K562 (cell line): ENCODE measurements around the gene RERE. TPM values are rescaled to one million over a fixed set of nuclear protein-coding genes. Genes with fewer than 3 reads are reported as not detected.
A peak's percentile ranks its signal among the peaks of the same experiment; 100 is the strongest.

ENCODE experiments used
- ATAC-seq: fragments of 200-7000 bp; cut with Tn5 transposase; 3 replicates; pipeline ENCODE4 v1.9.1; 2020; ENCODE audit warnings: moderate library complexity
- BruUV-seq: library from RNA; stranded (reverse); fragments of 400-500 nt; replicated peaks from 2 replicates; lab custom pipeline; 2021; lab: Mats Ljungman, UMichigan
- CTCF ChIA-PET: fragments of 300-600 bp; formaldehyde crosslinking; extraction: SDS; loops from one replicate; lab custom pipeline; 2021; ENCODE audit warnings: low intra/inter-chr PET ratio; lab: Yijun Ruan, JAX
- POLR2A ChIA-PET: fragments of 300-600, 350-650 bp; sonication (Branson Sonifier 250); formaldehyde crosslinking; extraction: SDS; loops from one replicate; lab custom pipeline; 2021; ENCODE audit warnings: antibody characterized with exemption, inconsistent platforms; lab: Yijun Ruan, JAX
- DNase-seq, 4 experiments: peaks; one replicate each; pipeline versions ENCODE4 v3.0.0 to v3.0.0-alpha.2; 2011 to 2018; ENCODE audit warnings: low spot score in 3 of 4, mixed read lengths in 3 of 4; ENCODE audit errors: extremely low read depth in 1 of 4
- FAIRE-seq: peaks from 2 replicates; lab custom pipeline; 2011; peaks lifted over from hg19 to GRCh38; lab: Jason Lieb, UNC
- H2AFZ ChIP-seq: 2 replicates; pipeline ENCODE4 v1.6.0; 2011; ENCODE audit warnings: low read depth, low read length, control low read depth, inconsistent platforms
- H3K27ac ChIP-seq: fragments of 200-600 bp; 3 replicates; pipeline ENCODE4 v1.8.0; 2011; ENCODE audit warnings: low read depth, mild to moderate bottlenecking, control low read depth, inconsistent platforms, low read length, moderate library complexity, mixed read lengths; ENCODE audit errors: extremely low read depth
- H3K27me3 ChIP-seq, 2 experiments: fragments of 300-600 bp in 1 of 2; 2 replicates in 1 of 2; 3 replicates in 1 of 2; pipeline versions ENCODE4 v1.6.0 to v1.8.0; 2011; ENCODE audit warnings: inconsistent platforms in 2 of 2, low read length in 2 of 2, mild to moderate bottlenecking in 1 of 2, mixed read lengths in 1 of 2, moderate library complexity in 1 of 2; ENCODE audit not compliant: control insufficient read depth in 2 of 2, insufficient read depth in 2 of 2
- H3K36me3 ChIP-seq: fragments of 300-600 bp; 3 replicates; pipeline ENCODE4 v1.8.0; 2011; ENCODE audit warnings: mild to moderate bottlenecking, low read length, inconsistent platforms; ENCODE audit not compliant: control insufficient read depth, insufficient read depth
- H3K4me1 ChIP-seq, 2 experiments: fragments of 200-600 bp in 1 of 2; replicated peaks in 1 of 2; 2 replicates in 1 of 2; 3 replicates in 1 of 2; pipeline versions ENCODE4 v1.5.1 to v1.8.0; 2011; ENCODE audit warnings: inconsistent platforms in 2 of 2, low read length in 2 of 2, mild to moderate bottlenecking in 1 of 2, mixed read lengths in 1 of 2, moderate library complexity in 1 of 2; ENCODE audit not compliant: control insufficient read depth in 2 of 2, insufficient read depth in 2 of 2
- H3K4me2 ChIP-seq: 2 replicates; pipeline ENCODE4 v1.6.1; 2011; ENCODE audit warnings: low read length, control low read depth, inconsistent platforms, mixed read lengths; ENCODE audit not compliant: insufficient read depth
- H3K4me3 ChIP-seq: fragments of 200-600 bp; sonication (generic), shearing (Covaris generic); 2 replicates; pipeline ENCODE4 v1.5.1; 2016; ENCODE audit warnings: control low read depth, inconsistent platforms
- H3K79me2 ChIP-seq: fragments of 200-600 bp; 3 replicates; pipeline ENCODE4 v1.8.0; 2011; ENCODE audit warnings: low read length, inconsistent platforms; ENCODE audit not compliant: control insufficient read depth, insufficient read depth
- H3K9ac ChIP-seq, 2 experiments: 2 replicates each; pipeline versions ENCODE4 v1.6.0 to v1.6.1; 2011; ENCODE audit warnings: low read depth in 2 of 2, low read length in 2 of 2, control low read depth in 1 of 2, inconsistent platforms in 1 of 2, mild to moderate bottlenecking in 1 of 2, mixed read lengths in 1 of 2; ENCODE audit not compliant: insufficient read depth in 1 of 2
- H3K9me1 ChIP-seq: one replicate; pipeline ENCODE4 v1.6.0; 2011; ENCODE audit warnings: inconsistent platforms, mild to moderate bottlenecking, low read length, moderate library complexity; ENCODE audit not compliant: control insufficient read depth, insufficient read depth
- H3K9me3 ChIP-seq: replicated peaks from 2 replicates; pipeline ENCODE4 v1.5.1; 2011; ENCODE audit warnings: low read depth, low read length, inconsistent platforms; ENCODE audit not compliant: control insufficient read depth, insufficient read depth
- H4K20me1 ChIP-seq: replicated peaks from 2 replicates; pipeline ENCODE4 v1.6.1; 2011; ENCODE audit warnings: low read length, inconsistent platforms, mixed read lengths; ENCODE audit not compliant: control insufficient read depth, insufficient read depth
- BCL6 ChIP-seq: fragments of 250-450 bp; sonication (Bioruptor Pico); IDR thresholded peaks from 2 replicates; pipeline ENCODE4 v1.4.0; 2020
- CBX8 ChIP-seq: fragments of 200-600 bp; sonication (generic); IDR thresholded peaks from 2 replicates; pipeline ENCODE4 v1.6.1; 2012; ENCODE audit warnings: borderline replicate concordance, mixed run types, low read depth, mild to moderate bottlenecking, moderate library complexity, mixed read lengths, low read length, control low read depth, inconsistent platforms; ENCODE audit not compliant: poor library complexity, severe bottlenecking; ENCODE audit errors: extremely low read depth
- CREBBP ChIP-seq: IDR thresholded peaks from one replicate; pipeline ENCODE4 v1.6.1; 2012; ENCODE audit warnings: low read depth, mild to moderate bottlenecking, control low read depth, inconsistent platforms, low read length
- CXXC5 ChIP-seq: fragments of 250-450 bp; sonication (Bioruptor Pico); IDR thresholded peaks from 2 replicates; pipeline ENCODE4 v1.8.0; 2022; ENCODE audit warnings: inconsistent platforms, mild to moderate bottlenecking, moderate library complexity
- WGBS: fragments of 100-300 bp; shearing (Covaris generic); methylation state at CpG from one replicate; pipeline ENCODE4 v1.1.6; 2016; ENCODE audit warnings: low coverage, mixed read lengths; ENCODE audit not compliant: insufficient coverage; ENCODE audit errors: missing lambda C conversion rate; 5-methylcytosine and 5-hydroxymethylcytosine counted together
- in situ Hi-C: fragments of 300-500 bp; cut with MboI; formaldehyde crosslinking; loops from 4 replicates; pipeline ENCODE4 v1.15.0; 2018; ENCODE audit warnings: inconsistent platforms, mixed read lengths
- intact Hi-C: fragments of 100-400 bp; cut with micrococcal nuclease; formaldehyde crosslinking; loops from 2 replicates; pipeline ENCODE4 v1.14.2; 2022
- microRNA-seq: library from miRNA; unstranded; fragments of <30 nt; microRNA quantifications from one replicate; pipeline ENCODE4, GENCODE V29; 2018; ENCODE audit warnings: borderline microRNAs expressed
- polyA plus RNA-seq, 8 experiments: library from polyadenylated mRNA; depleted of rRNA in 4 of 8; stranded (reverse) in 5 of 8; unstranded in 3 of 8; fragments of >200 nt; fragmentation: Nextera tagmentation in 2 of 8; fragmentation: Illumina TruSeq in 1 of 8; extraction: Ambion mirVana in 2 of 8; extraction: Trizol in 1 of 8; gene quantifications; 2 replicates each; pipeline versions ENCODE4 v1.2.1 to v1.2.3, GENCODE V29; 2011 to 2014; ENCODE audit warnings: inconsistent platforms in 1 of 8, missing spikeins in 1 of 8
- small RNA-seq: library from RNA; depleted of rRNA; stranded (forward); fragments of <200 nt; gene quantifications from one replicate; pipeline ENCODE3, GENCODE V24; 2014
- total RNA-seq, 7 experiments: library from RNA; depleted of rRNA in 6 of 7; stranded (reverse); fragments of >200 nt in 6 of 7; fragmentation: Illumina TruSeq in 2 of 7; extraction: Trizol in 2 of 7; gene quantifications; 2 replicates each; pipeline versions ENCODE4 v1.2.1 to v1.2.3, GENCODE V29; 2011 to 2021; ENCODE audit warnings: low replicate concordance in 1 of 7
- TF ChIP-seq, protein P1 (sequence below): sonication (generic); formaldehyde crosslinking; IDR thresholded peaks from 2 replicates; pipeline ENCODE4 v1.8.0; 2023; ENCODE audit warnings: missing genetic modification reagents, mild to moderate bottlenecking, borderline replicate concordance

RERE gene
- total and polyA plus RNA-seq, 9 of the 15 experiments (the other 6 are each of a cell fraction or from before 2014, with no cell fraction given): 3.0 to 51.5 (median 13.4) TPM

DNA sequence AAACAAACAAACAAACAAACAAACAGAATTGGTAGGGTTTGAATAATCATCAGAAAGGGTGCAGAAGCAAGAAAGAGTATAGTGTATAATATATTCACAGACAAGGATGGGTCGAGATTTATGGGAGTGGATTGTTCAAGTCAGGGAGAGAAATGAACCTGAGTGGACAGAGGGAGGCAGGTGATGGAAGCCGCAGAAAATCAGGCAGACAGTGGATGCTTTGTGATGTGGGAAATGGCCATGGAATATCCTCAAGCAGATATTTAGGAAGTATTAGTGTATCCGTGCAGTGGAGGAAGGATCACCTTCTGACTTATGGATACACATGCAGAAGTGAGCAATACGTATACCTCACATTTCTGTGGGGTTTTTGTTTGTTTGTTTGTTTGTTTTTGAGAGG lies 513.6 kb downstream of the RERE start (continued):
- TF ChIP-seq, protein P1, sequence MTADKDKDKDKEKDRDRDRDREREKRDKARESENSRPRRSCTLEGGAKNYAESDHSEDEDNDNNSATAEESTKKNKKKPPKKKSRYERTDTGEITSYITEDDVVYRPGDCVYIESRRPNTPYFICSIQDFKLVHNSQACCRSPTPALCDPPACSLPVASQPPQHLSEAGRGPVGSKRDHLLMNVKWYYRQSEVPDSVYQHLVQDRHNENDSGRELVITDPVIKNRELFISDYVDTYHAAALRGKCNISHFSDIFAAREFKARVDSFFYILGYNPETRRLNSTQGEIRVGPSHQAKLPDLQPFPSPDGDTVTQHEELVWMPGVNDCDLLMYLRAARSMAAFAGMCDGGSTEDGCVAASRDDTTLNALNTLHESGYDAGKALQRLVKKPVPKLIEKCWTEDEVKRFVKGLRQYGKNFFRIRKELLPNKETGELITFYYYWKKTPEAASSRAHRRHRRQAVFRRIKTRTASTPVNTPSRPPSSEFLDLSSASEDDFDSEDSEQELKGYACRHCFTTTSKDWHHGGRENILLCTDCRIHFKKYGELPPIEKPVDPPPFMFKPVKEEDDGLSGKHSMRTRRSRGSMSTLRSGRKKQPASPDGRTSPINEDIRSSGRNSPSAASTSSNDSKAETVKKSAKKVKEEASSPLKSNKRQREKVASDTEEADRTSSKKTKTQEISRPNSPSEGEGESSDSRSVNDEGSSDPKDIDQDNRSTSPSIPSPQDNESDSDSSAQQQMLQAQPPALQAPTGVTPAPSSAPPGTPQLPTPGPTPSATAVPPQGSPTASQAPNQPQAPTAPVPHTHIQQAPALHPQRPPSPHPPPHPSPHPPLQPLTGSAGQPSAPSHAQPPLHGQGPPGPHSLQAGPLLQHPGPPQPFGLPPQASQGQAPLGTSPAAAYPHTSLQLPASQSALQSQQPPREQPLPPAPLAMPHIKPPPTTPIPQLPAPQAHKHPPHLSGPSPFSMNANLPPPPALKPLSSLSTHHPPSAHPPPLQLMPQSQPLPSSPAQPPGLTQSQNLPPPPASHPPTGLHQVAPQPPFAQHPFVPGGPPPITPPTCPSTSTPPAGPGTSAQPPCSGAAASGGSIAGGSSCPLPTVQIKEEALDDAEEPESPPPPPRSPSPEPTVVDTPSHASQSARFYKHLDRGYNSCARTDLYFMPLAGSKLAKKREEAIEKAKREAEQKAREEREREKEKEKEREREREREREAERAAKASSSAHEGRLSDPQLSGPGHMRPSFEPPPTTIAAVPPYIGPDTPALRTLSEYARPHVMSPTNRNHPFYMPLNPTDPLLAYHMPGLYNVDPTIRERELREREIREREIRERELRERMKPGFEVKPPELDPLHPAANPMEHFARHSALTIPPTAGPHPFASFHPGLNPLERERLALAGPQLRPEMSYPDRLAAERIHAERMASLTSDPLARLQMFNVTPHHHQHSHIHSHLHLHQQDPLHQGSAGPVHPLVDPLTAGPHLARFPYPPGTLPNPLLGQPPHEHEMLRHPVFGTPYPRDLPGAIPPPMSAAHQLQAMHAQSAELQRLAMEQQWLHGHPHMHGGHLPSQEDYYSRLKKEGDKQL (CRISPR knock-in tag): no peak
- TF ChIP-seq CREBBP (no peak), BCL6 (CRISPR knock-in tag) (no peak)
- TF ChIP-seq, all 486 proteins: peak for 0

DNA sequence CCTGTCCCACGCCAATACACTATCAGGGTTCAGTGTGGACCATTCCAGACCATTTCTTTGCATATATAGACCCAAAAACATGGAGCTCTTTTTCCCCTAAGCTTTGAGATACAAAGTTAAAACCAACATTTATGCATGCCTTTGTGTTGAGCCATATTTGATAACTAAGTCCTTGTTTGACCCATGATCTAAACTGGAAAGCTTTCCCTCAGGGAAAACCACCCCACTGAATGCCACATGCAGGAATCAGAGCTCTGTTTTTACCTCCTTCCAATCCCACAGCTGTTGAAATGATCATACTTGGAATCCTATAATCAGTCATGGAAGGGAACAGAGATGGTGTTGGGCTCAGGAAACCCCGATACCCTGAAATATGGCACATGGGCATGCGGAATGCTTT lies 514.3 kb downstream of the RERE start:
- Histone ChIP-seq H3K27ac (no peak overlapping the region), H3K9ac (no peak overlapping the region), H3K4me1 (no peaks in the 10 kb centered on the region), H3K79me2 (no peaks in the 10 kb centered on the region), H3K9me3 (no peaks in the 10 kb centered on the region), H3K4me3 (no peak overlapping the region), H2AFZ (no peak overlapping the region), H4K20me1 (no peaks in the 10 kb centered on the region), H3K4me2 (no peak overlapping the region), H3K9me1 (no peaks in the 10 kb centered on the region), H3K27me3 (peaks cover 22 to 33% of the 10 kb centered on the region in 2 experiments), H3K36me3 (no peaks in the 10 kb centered on the region)
- ATAC-seq: no peak
- in situ Hi-C loops (loop anchor here (25.0 kb wide), 1 partner anchor 641 kb away; no protein-coding TSS in a partner anchor), intact Hi-C loops (no loop called here)
- CTCF ChIA-PET: no interaction called here
- POLR2A ChIA-PET: interaction anchor here (0.7 to 1.5 kb wide), 2 partner anchors 251 to 266 kb away, joined by 3 to 6 read pairs; no protein-coding TSS in a partner anchor
- no TSS peak for BruUV-seq
- 27% methylated on average over 3 of the region's 3 CpGs for WGBS
- FAIRE-seq: no peak
- DNase-seq: no peak
- TF ChIP-seq CBX8: peak; percentile 60
- no peak for TF ChIP-seq CXXC5

Small RNAs within 50 kb of the gene (microRNA-seq; reads per million reads assigned to microRNA genes)
- not detected for gene MIR6728

Small RNAs within 50 kb of the gene (small RNA-seq; reads per million reads assigned to genes)
- gene MIR6728 (0.40 reads per million, percentile 11 among the genes with 10 or more reads in this experiment), gene RF00019 (not detected), gene RF00599 (not detected)

Other genes with a start within 250 kb of the RERE start
- gene ENO1, start 61.0 kb upstream of the RERE start, total RNA-seq (2014; rRNA removed): 2,617 and 2,757 TPM in 2 replicates
- 2,118 and 2,410 TPM in 2 replicates for gene ENO1, start 61.0 kb upstream of the RERE start, total RNA-seq (2014; rRNA removed; fragmentation: Illumina TruSeq; extraction: Trizol)
- gene ENO1, start 61.0 kb upstream of the RERE start, total RNA-seq (2015; rRNA removed; fragmentation: Illumina TruSeq; extraction: Trizol): 2,997 and 3,044 TPM in 2 replicates
- gene ENO1, start 61.0 kb upstream of the RERE start, total RNA-seq (2021): 2,642 and 2,717 TPM in 2 replicates
- gene ENO1, start 61.0 kb upstream of the RERE start, polyA plus RNA-seq (2011; rRNA removed): 3,253 and 3,807 TPM in 2 replicates
- 2,868 and 3,193 TPM in 2 replicates for gene ENO1, start 61.0 kb upstream of the RERE start, polyA plus RNA-seq (2014; fragmentation: Illumina TruSeq; extraction: Trizol)
- gene ENO1, start 61.0 kb upstream of the RERE start, polyA plus RNA-seq (2014; fragmentation: Nextera tagmentation; extraction: Ambion mirVana): 1,000 to 10,000 TPM; 6,249 to 7,472 TPM
- 2,249 and 2,310 TPM in 2 replicates for gene ENO1, start 61.0 kb upstream of the RERE start, polyA plus RNA-seq (2014; rRNA removed)
- gene CA6, start 128.2 kb upstream of the RERE start, total RNA-seq (2014; rRNA removed): not detected in 2 replicates
- gene CA6, start 128.2 kb upstream of the RERE start, total RNA-seq (2014; rRNA removed; fragmentation: Illumina TruSeq; extraction: Trizol): not detected in 2 replicates
- gene CA6, start 128.2 kb upstream of the RERE start, total RNA-seq (2015; rRNA removed; fragmentation: Illumina TruSeq; extraction: Trizol): not detected in 2 replicates
- gene CA6, start 128.2 kb upstream of the RERE start, total RNA-seq (2021): not detected in 2 replicates
- not detected in 2 replicates for gene CA6, start 128.2 kb upstream of the RERE start, polyA plus RNA-seq (2011; rRNA removed)
- not detected in 2 replicates for gene CA6, start 128.2 kb upstream of the RERE start, polyA plus RNA-seq (2014; fragmentation: Illumina TruSeq; extraction: Trizol)
- not detected for gene CA6, start 128.2 kb upstream of the RERE start, polyA plus RNA-seq (2014; fragmentation: Nextera tagmentation; extraction: Ambion mirVana)
- not detected in 2 replicates for gene CA6, start 128.2 kb upstream of the RERE start, polyA plus RNA-seq (2014; rRNA removed)
- not detected in 2 replicates for gene SLC2A7, start 208.8 kb upstream of the RERE start, total RNA-seq (2014; rRNA removed)
- not detected in 2 replicates for gene SLC2A7, start 208.8 kb upstream of the RERE start, total RNA-seq (2014; rRNA removed; fragmentation: Illumina TruSeq; extraction: Trizol)
- not detected in 2 replicates for gene SLC2A7, start 208.8 kb upstream of the RERE start, total RNA-seq (2015; rRNA removed; fragmentation: Illumina TruSeq; extraction: Trizol)
- not detected in 2 replicates for gene SLC2A7, start 208.8 kb upstream of the RERE start, total RNA-seq (2021)
- not detected in 2 replicates for gene SLC2A7, start 208.8 kb upstream of the RERE start, polyA plus RNA-seq (2011; rRNA removed)
- gene SLC2A7, start 208.8 kb upstream of the RERE start, polyA plus RNA-seq (2014; fragmentation: Illumina TruSeq; extraction: Trizol): not detected in 2 replicates
- not detected for gene SLC2A7, start 208.8 kb upstream of the RERE start, polyA plus RNA-seq (2014; fragmentation: Nextera tagmentation; extraction: Ambion mirVana)
- not detected in 2 replicates for gene SLC2A7, start 208.8 kb upstream of the RERE start, polyA plus RNA-seq (2014; rRNA removed)